Type B pancreatic cell (in vitro differentiated cells): ENCODE measurements around the gene WARS2. TPM values are rescaled to one million over a fixed set of nuclear protein-coding genes. Genes with fewer than 3 reads are reported as not detected.

ENCODE experiments used
- DNase-seq: peaks from one replicate; pipeline ENCODE4 v3.0.0; 2021; ENCODE audit warnings: mixed read lengths; ENCODE audit not compliant: unreplicated experiment; ENCODE audit errors: extremely low spot score
- H3K27ac Mint-ChIP-seq: 2 replicates; pipeline ENCODE4 v1.8.0; 2021; ENCODE audit warnings: mild to moderate bottlenecking, mixed read lengths
- H3K27me3 Mint-ChIP-seq: 2 replicates; pipeline ENCODE4 v1.8.0; 2021; ENCODE audit warnings: mixed read lengths
- H3K36me3 Mint-ChIP-seq: 2 replicates; pipeline ENCODE4 v1.8.0; 2021; ENCODE audit warnings: mixed read lengths
- H3K4me1 Mint-ChIP-seq: one replicate; pipeline ENCODE4 v1.8.0; 2021; ENCODE audit warnings: mixed read lengths; ENCODE audit not compliant: unreplicated experiment
- H3K4me3 Mint-ChIP-seq: 2 replicates; pipeline ENCODE4 v1.8.0; 2021; ENCODE audit warnings: mild to moderate bottlenecking, mixed read lengths
- H3K9me3 Mint-ChIP-seq: 2 replicates; pipeline ENCODE4 v1.8.0; 2021; ENCODE audit warnings: mixed read lengths
- CTCF ChIP-seq: fragments of 200-600 bp; sonication (generic); conservative IDR thresholded peaks from 2 replicates; pipeline ENCODE4 v1.5.0; 2021; ENCODE audit warnings: antibody characterized with exemption, mild to moderate bottlenecking
- total RNA-seq: library from RNA; stranded (reverse); gene quantifications from 2 replicates; pipeline ENCODE4 v1.2.1, GENCODE V29; 2021; ENCODE audit warnings: low replicate concordance

Gene WARS2
- total RNA-seq, 1 donor from 2014 or later, result 13.8 TPM

- Mint-ChIP-seq H3K27me3 (peaks cover 93% of the 10 kb centered on the region), H3K27ac (peak overlapping the region; percentile 60)
- TF ChIP-seq CTCF, result no peak
These were observed 131.2 kb downstream of the WARS2 start for GRCh38 chr1:119009312-119009655.

DNA sequence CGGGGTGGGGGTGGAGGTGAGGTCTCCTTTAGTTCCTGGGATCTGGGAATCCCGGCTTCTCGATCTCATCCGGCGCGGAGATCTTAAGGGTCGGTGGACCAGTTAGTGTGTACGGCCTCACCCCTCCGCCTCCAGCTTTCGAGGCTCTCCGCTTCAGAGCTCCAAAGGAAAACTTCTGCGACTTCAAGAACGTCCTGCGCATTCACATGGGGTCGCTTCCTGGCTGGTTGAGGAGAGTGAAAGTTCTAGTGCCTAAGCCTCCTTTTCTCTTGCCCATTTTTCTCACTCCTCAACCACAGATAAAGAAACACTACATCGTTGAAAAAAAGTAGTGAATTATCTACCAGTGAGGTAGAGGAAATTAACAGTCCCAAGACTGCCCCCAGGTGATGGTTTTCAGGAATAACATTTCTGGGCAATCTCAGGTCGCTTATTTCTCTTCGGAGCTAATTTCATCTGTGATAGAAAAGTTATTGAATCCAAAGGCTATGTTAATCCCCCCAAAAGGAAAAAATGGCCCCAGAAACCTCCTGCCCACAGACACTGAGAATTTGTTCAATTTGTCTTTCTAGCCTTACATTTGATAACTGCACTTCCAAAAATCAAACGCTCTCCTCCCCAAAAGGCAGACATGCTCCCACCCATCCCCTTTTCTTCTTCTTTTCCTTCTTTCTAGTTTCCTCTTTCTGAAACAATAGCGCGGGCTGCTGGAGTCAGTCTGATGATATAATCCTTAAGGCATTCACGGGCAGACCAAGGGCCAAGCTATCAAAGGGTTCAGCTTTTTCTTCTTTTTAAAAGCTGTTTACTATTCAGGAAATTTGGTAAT is 131.8 kb downstream of the WARS2 start:
- Mint-ChIP-seq H3K27me3 (peaks cover 96% of the 10 kb centered on the region), H3K27ac (peak overlapping the region; percentile 60), H3K9me3 (no peaks in the 10 kb centered on the region), H3K4me1 (peaks cover 12% of the 10 kb centered on the region), H3K4me3 (peak overlapping the region; percentile 85), H3K36me3 (peaks cover 5% of the 10 kb centered on the region)
- peak; percentile 84 for TF ChIP-seq CTCF
- DNase-seq, result no peak

More at GRCh38 chr1:119009312-119009655, 131.2 kb downstream of the WARS2 start:
- peaks cover 12% of the 10 kb centered on the region for H3K4me1 Mint-ChIP-seq
- peak overlapping the region; percentile 85 for H3K4me3 Mint-ChIP-seq
- H3K36me3 Mint-ChIP-seq, result peaks cover 5% of the 10 kb centered on the region
- H3K9me3 Mint-ChIP-seq, result no peaks in the 10 kb centered on the region
- DNase-seq, result no peak

GRCh38 chr1:119007670-119008482 is 132.6 kb downstream of the WARS2 start:
- H3K4me1 Mint-ChIP-seq, result peaks cover 12% of the 10 kb centered on the region
- no peak for TF ChIP-seq CTCF
- no peak overlapping the region for H3K27ac Mint-ChIP-seq
- peak overlapping the region; percentile 85 for H3K4me3 Mint-ChIP-seq
- peaks cover 5% of the 10 kb centered on the region for H3K36me3 Mint-ChIP-seq
- DNase-seq, result no peak
- H3K9me3 Mint-ChIP-seq, result no peaks in the 10 kb centered on the region
- H3K27me3 Mint-ChIP-seq, result peaks cover 99% of the 10 kb centered on the region

DNA sequence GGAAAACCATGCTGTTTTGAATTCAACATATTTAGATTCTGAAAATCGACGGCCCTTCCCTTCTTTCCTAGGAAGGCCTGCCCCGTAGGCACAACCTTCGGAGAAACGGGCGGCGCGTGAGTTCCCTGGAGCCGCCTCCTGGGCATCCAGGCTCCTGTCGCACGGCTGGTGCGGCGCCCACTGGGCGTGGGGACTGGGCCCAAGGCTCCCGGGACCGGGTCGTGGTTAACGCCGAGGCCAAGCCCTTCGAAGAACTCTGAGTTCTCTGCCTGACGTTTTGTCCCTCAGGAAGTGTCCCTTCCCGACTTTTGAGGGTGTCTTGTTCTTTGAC is 133.1 kb downstream of the WARS2 start:
- H3K36me3 Mint-ChIP-seq, result peaks cover 4% of the 10 kb centered on the region
- no peak overlapping the region for H3K4me3 Mint-ChIP-seq
- peaks cover 12% of the 10 kb centered on the region for H3K4me1 Mint-ChIP-seq
- H3K27me3 Mint-ChIP-seq, result peaks cover 99% of the 10 kb centered on the region
- no peaks in the 10 kb centered on the region for H3K9me3 Mint-ChIP-seq
- no peak for TF ChIP-seq CTCF
- no peak for DNase-seq
- H3K27ac Mint-ChIP-seq, result no peak overlapping the region

- Mint-ChIP-seq H3K36me3 (no peaks in the 10 kb centered on the region), H3K27me3 (peaks cover 99% of the 10 kb centered on the region), H3K9me3 (no peaks in the 10 kb centered on the region), H3K27ac (peak overlapping the region; percentile 58), H3K4me3 (peak overlapping the region; percentile 69), H3K4me1 (peaks cover 12% of the 10 kb centered on the region)
- TF ChIP-seq CTCF, result no peak
- no peak for DNase-seq
These were observed 133.8 kb downstream of the WARS2 start for GRCh38 chr1:119006406-119007279.
